NCI-H526 treated with DMSO at 0.1 percent for 48 hours (cell line): ENCODE measurements around the gene TUT1.
"Not testable (repeated sequence)": the region's sequence is repeated elsewhere in the genome, so short reads cannot be mapped to it uniquely, and the experiment has no call there.

Experiments
- DNase-seq: peaks from one replicate; lab custom pipeline; 2025; lab: John Stamatoyannopoulos, UW

The TUT1 gene

DNA sequence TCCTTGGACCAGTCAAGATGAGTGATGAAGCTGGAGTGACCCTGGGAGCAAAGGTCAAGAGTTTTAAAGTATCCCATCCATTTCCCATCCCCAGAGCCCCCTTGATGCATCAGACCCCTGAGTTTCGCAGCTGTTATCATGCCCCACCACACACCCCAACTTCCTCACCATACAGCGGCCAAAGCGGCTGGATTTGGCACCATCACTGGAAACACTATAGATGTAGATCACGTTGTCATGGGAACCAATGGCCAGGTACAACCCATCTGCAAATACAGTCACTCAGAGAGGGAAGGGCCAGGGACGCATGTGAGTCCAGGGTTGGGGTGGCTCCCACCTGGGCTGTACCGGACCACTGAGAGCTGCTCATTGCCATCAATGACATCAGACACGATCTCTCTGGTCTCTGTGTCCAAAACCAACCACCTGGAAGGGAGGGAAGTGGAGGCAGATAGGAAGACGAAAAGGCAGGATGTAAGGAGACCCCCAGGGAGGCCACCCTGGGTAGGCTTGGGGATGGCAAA, 12.5 kb upstream of the TUT1 start:
- no peak for DNase-seq

DNA sequence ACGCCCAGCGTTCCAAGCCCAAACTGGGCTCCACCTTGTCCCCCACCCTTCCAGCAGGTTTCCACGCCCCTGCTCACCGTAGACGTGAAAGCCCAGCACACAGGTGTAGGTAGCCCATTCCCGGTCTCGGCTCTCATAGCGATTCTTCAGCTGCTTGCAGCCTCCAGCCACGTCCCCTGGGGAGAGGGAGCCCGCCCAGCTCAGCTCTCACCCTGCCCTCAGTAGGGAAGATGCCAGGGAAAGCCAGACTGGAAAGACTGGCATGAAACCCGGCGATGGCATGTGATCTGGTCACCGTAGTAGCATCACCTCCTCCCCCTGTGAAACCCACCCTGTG, 11.7 kb upstream of the TUT1 start:
- DNase-seq, result no peak

DNA sequence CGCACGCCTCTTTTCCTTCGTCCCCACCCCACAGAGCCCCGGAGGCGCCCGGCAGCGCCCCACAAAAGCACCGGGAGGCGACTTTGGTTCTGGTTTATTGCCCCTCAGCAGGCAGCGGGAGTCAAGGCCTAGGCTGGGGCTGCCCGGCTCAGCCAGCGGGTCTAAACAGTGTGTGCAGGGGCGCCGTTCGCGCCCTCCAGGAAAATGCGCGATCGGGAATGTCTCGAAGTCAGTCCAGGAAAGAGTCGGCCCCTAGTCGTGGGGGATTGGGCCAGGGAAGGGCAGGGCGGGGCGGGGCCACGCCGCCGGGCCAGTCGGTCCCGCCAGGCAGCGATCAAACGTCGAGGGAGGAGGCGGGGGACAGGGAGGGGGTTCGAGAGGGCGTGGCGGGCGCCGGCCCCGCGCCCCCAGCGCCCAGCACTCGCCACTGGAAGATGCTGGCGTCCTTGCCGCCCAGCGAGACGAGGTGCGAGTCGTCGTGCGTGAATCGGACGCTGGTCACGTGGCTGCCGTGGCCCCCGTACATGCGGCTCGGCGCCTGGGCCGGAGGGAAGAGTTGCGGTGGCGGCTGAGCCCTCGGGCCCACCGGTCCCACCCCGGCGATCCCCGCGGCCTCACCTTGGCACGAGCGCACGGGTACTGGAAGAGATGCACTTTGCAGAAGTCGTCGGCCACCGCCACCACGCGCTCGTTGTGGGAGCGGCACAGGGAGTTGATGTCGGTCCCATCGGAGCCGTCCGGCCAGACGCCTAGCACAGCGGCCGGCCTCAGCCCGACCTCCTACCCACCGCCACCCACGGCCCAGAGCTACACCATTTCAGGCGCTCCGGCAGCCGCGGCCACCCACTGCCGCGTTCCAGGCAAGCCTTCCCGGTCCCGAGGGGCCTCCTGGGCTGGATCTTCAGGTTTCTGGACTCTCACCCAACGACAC, 11.1 kb upstream of the TUT1 start:
- DNase-seq, result peak; percentile 95

DNA sequence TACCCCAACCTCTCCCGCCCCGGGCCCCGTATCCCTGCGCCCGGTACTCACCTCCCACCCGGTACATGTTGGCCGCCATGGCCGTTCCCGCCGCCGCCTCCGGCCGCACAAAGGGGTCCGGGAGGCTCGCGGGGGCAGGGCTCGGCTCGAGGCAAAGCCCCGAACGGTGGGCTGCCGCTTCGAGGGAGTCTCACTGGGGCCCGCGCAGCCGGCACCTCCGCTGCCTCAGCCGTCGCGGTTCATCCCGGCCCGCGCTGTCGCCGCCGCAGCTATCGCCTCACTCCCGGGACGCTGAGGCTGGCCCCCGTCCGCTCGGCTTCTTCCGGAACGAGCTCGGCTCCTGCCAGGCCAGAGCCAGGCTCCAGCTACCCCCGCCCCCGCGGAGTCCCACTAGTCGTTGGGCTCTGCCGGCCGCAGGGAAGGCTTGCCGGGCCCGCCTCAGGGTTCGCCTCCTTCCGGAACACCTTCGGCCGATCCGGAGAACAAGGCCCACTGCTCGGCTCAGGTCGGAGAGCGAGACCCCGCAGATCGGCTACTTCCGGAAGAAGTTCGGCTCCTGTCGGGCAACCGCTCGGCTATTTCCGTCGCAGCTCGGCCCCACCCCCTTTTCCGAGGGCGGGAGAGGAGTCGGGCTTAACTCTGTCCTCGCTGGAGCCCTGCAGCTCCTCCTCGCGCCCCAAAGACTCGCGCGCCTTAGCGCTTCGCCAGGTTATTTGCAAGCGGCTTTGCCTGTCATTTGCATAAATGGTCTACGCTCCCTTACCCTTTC, 10.2 kb upstream of the TUT1 start, which contains the start of gene MTA2:
TSS of gene MTA2 (minus strand) at position 494 of the 769 bp plus-strand sequence. CDS start at position 79, 415 bp downstream.
- peak; percentile 99 for DNase-seq

DNA sequence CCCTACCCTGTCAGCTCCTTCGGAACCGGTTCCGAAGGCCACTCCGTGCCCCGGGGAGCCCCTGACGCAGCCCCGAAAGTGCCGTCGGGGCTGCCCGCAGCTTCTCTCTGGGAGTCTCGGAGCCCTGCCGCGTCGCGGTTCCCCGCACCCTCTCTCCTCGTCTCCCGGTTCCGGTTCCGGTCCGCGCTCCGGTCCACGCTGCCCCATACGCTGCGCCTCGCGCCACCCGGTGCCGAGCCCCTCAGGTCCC, 9.7 kb upstream of the TUT1 start:
- no peak for DNase-seq

DNA sequence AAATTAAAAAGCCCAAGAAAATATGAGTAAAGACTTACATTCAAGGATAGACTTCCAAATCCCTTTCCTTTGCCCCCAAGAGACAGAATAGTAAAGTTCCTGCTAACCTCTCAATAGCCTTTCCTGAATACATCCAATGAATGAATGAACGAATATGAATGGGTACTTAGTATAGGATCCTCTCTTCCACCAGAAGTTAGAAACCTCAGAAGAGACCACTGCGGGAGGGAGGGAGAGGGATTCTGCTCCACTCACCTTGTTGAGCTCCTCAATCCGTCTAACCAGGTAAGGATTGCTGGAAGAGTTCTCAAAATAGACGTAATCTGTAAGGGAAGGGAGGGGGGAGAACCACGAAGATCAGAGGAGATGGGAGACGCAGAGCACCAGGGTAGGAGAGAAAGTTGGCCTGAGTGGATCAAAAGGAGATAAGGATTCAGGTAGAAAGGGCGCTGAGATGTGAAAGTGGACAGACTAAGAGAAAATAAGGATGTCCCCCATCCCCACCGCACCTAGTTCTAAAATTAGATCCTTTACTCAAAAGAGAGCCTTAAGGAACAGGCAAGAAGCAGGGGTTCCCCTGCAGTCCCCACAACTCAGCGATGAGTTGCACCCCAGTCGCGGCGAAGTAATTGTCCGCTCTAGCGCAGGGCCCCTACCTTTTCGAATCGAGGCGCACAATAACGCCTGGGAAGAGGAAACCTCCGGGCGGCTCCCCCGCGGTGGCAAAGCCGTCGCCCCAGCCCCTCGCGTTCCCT, 9.2 kb upstream of the TUT1 start:
- DNase-seq, result no peak

DNA sequence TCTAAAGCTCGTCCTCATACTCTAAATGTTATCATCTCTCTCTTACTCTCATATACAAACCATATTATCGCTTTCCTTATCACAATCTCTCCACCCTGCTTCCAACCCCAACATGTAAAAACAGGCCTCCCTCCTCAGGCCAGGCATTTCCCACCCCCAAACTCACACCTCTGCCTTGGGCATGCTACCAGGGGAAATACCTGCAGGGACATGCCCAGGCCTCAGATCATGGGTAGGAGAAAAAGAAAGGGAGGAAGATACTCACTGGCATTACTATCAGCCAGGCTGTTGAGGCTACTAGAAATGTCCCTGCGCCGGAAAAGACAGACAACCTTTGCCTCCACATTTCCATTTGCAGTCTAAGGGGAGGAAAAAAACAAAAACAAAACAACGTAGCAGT, 8.6 kb upstream of the TUT1 start:
- DNase-seq, result no peak

DNA sequence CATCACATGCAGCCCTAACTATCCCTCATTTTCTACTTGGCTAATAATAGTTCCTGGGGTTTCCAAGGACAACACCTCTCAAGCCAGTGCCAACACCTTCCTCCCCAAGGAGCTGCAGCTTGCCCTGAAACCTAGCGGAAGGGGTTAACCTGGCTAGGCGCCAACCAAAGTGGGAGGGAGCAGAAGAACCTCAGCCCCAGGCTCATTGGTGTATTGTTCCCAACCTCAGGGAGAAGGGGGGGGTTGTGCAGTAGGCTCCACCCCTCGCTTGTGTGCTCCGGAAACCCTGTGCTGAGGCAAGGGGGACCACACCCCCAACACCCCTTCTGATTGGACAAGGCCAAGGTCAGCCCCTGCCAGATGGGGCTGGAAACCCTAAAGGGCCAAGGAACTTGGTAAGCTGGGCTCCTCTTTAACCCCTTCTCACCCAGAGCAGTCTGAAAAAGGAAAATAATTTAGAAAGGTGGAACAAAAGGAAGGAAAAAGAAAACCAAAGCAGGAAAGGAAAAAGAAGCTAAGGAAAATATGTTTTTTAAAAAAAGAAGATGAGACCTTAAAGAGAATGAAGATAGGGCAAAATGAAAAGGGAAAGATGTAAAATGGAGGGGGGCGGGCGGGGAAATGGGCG, 7.9 kb upstream of the TUT1 start:
- DNase-seq, result peak; percentile 98

DNA sequence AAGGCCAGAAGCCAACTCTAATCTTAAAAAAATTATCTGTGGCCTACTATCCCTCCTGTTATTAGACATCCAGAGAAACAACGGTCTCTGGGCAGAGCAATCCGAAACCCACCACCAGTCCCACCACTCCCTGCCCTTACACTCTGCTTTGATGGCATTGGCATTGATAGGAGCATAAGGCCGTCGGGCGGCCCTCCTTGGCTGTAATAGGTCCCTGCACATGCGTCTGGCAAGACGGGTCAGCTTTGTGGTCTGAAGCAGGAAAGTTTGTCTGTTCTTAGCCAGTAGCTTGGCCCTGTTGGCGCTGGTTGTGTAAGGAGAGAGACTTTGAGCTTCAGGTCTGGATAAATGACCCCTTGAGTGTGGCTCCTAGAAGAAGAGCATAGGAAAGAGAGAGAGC, 3.8 kb upstream of the TUT1 start:
- no peak for DNase-seq

DNA sequence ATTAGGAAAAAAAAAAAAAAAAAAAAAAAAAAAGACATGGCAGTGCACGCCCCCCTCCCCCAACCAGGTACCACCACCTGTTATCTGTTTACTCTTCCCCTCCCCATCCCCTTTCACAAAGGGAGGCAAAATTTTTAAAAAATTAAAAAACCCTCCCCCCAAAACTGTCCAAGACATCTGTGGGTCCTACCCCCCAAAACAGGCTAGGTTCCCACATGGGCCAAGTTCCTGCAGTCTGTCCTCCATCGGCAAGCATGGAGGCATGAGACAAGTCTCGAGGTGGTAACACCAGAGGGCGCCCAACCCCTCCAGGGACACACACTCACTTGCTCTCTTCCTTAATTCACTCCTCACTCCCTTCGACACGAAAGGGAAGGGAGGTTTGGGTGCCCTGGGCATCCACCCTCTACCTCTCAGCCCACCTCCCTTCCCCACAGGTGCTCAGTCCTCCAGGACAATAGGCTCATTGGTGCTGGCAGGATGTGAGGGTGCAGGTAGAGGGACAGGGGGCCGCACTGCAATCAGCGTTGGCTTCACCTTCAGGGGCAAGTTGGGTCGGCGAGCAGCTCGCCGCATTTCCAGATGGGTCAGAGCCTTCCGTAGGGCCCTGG, 2.2 kb upstream of the TUT1 start:
- peak; percentile 59 for DNase-seq

DNA sequence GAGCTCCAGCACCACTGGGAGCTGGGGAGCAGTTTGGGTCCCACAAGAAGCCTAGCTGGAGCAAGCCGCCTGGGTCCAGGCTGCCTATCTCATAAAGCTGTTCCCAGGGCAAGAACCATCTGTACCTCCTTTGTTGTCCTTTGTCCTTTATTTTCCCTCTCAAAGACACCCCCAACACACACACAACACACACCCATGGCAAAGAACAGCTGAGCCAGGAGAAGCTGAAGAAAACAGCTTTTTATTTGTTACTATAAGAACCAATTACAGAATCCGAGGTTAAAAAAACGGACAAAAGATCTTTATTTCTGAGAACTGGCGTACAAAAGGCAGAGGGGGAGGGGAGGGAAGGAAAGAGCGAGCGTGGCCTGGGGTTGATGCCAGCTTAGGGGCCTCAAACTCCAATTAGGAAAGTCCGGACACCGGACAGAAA, 1.7 kb upstream of the TUT1 start:
- no peak for DNase-seq

DNA sequence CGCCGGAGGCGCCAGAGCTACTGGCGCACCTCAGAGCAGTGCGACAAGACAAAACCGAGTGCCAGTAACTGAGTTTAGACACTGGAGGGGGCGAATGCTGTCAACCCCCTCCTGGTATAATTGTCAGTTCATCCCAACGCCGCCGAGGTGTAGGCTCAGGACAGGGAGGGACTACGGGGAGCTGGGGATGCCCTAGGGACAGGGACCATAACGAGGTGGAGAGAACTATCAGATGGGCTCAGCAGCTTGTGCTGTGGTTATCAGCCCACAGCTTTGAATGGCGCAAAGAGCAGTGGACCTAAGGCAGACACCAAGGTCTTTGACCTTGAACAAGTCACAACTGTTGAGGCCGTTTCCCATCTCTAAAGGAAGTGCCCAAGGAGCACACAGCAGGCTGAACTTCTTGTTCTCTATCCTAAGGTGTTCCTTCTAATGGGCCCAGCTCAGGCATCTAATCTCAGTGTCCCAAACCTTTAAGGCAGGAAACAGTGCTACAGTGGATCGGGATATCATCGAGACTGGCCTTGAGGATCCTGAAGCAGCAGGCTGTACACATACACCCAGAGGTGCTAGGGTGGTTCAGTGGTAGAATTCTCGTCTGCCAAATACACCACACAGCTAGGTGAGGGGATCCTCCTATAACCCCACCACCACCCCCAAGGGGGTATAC, 958 bp upstream of the TUT1 start:
- DNase-seq, result peak; percentile 71

DNA sequence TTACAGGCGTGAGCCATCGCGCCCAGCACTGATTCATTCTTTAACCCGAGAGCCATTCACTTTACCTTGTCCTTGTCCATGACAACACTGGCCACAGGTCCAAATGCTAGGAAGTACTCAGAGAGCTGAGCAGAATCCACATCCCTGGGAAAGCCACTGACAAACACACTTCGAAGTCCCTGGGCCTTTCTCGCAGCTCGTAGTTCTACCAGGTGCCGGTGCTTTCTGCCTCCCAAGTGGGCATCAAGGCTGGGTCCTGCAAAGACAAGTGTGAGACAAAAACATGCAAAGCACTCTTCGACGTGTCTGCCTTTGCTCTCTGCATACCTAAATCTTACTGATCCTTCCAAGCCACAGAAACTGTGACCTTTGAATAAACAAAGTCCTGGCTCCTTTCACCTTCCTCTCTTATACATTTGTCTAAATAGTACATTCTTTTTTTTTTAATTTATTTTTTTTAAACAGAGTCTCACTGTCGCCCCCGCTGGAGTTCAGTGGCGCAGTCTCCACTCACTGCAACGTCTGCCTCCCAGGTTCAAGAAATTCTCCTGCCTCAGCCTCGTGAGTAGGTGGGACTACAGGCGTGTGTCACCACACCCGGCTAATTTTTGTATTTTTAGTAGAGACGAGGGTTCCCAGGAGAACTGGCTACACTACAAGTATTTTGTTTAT, 2.2 kb downstream of the TUT1 start:
- no peak for DNase-seq

DNA sequence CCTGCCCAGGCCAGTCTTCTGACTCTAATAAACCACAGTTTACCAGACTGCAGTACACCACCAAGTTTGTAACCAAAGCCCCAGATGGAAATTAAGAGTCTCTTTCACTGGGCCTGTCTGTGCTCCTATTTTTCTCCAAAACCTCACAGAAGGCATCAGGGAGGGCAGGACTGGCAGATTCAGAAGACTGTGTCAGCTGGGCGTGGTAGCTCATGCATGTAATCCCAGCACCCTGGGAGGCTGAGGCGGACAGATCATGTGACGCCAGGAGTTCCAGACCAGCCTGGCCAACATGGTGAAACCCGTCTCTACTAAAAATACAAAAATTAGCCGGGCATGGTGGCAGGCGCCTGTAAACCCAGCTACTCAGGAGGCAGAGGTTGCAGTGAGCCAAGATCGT, 6.0 kb downstream of the TUT1 start:
- DNase-seq, result not testable (repeated sequence)

DNA sequence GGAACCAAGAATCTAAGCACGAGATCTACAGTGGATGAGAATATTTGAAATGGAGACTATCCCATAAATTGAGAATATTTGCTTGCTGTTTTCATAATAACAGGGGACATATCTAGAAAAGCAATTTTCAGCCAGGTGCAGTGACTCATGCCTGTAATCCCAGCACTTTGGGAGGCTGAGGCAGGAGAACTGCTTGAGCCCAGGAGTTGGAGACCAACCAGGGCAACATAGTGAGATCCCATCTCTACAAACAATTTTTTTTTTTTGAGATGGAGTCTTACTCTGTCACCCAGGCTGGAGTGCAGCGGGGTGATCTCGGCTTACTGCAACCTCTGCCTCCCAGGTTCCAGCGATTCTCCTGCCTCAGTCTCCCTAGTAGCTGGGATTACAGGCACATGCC, 9.6 kb downstream of the TUT1 start:
- not testable (repeated sequence) for DNase-seq

DNA sequence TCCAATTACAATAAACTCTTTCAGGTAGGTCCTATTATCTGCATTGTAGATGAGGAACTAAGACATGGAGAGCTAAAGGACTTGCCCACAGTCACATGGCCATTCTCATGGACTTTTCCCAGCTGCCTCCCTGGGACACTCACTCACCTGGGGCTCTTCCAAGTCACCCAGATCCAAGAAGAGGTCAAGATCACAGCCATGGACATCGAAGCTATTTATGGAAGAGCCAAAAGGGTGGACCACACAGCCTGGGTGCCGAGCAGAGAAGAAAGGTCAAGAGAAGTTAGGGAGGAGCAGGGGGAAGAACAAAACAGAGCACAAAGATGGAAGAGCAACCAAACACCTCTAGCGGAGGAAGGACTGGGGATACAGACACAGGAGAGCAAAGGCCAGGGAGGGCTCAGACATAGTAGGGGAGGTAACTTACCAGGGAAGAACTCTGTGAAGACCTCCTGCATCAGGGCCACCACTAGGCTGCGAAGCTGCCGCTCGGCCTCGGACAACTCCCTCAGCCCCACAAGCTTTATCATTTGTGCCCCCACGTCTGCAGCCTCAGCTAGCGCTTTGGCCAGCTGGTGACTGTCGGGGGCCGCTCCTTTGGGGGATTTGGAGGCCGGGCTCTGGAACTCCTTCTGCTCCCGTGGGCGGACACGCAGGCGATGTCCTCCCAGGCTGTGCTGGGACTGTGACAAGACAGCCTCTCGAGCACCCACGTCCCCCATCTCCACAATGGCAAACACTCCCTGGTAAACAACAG, 10.2 kb downstream of the TUT1 start:
- no peak for DNase-seq

DNA sequence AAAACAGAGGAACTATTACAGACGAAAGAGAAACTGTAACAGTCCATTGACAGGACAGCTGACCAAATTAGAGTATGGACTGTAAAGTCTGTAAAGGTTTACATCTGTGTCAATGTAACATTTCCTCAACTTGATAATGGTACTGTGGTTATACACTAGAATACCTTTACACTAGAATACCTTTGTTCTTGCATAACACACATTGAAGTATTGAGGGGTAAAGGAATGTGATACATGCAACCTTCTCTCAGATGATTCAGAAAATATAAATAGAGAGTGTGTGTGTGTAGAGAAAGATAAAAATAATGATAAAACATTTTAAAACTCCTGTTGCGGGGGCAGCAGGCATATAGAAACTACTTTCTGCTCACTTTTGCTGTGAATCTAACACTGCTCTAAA, 12.1 kb downstream of the TUT1 start:
- no peak for DNase-seq

DNA sequence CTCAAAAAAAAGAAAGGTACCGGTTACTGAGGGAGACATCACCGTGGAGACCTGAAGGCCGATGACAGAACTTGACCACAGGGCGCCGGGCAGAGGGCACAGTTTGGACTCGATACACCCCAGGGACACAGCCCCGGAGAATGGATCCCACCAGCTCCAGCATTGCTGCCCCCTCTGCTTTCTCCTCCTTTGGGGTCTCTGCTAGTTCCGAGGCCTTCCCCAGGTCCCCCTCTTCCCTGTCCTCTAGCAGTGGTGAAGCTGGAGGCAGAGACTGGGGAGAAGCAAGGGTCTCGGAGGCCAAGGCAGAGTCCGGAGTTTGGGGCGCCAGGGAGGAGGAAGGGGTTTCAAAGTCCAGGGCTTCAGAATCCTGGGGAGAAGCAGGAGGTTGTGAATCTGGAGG, 12.8 kb downstream of the TUT1 start:
- DNase-seq, result no peak

DNA sequence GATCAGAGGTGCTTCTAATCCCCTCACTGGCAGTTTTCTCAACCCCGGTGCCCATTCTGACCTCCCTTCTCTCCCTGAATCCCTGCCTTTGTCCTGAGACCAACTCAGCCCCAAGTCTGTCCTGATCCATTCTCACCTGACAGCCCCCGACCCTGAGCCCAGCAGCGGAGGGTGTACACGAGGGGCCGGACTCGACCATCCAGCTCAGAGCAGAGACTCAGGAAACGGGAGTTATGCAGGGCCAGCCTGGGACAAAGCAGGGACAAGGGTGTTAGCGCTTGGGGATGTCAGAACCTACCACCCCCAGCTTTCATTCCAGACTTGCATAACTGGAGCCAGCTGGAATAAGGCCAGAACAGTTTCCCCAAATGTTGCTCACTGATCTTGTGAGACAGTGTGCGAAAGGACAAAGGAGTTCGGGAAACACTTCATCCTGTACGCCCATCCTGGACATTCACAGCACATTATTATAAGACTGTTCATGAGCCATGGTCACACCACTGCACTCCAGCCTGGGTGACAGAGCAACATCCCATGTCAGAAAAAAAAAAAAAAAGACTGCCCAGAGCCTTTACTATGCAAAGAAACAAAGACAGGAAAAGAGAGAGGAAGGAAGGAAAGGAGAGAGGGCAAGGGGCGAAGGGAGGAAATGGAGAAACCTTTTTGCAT, 14.1 kb downstream of the TUT1 start:
- no peak for DNase-seq
